ENCODE measurements around the gene FLT3.

FLT3 gene

GRCh38 chr13:28056426-28056825 lies 44.0 kb downstream of the FLT3 start:
- Histone ChIP-seq H3K4me3 (replicated peaks; ENCODE audit: low read depth, low read length) (no peak overlapping the region), H3K27me3 (replicated peaks; ENCODE audit: control insufficient read depth, insufficient read depth, low read length) (no peaks in the 10 kb centered on the region), H3K36me3 (ENCODE audit: control insufficient read depth, insufficient read depth, low read length) (no peaks in the 10 kb centered on the region)
- no peak for TF ChIP-seq CTCF (IDR thresholded peaks at IDR 0.05; ENCODE audit: insufficient read depth, low read length, poor library complexity, severe bottlenecking)
- no peak for DNase-seq (ENCODE audit: extremely low read depth, insufficient read length)

DNA sequence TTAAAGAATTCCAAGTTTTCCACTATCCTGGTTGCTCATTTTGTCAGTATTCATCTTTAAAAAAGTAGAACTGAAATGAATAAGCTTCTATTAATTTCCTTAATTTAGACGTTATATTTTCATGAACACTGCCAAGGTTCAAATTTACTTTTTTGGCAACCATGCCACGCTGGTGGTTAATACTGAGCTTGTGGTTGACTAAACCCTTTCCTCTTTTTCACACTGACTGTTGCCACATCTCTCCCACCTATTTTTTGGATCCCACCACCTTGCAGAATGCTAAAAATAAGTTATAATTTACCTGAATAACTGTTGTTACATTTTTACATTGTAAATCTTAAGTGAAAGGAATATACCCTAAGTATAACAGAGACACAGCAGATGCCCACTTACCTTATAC lies 45.0 kb downstream of the FLT3 start:
- no peak for TF ChIP-seq CTCF (IDR thresholded peaks at IDR 0.05; ENCODE audit: insufficient read depth, low read length, poor library complexity, severe bottlenecking)
- H3K36me3 ChIP-seq (ENCODE audit: control insufficient read depth, insufficient read depth, low read length) = no peaks in the 10 kb centered on the region
- H3K4me3 ChIP-seq (replicated peaks; ENCODE audit: low read depth, low read length) = no peak overlapping the region
- no peak for DNase-seq (ENCODE audit: extremely low read depth, insufficient read length)
- H3K27me3 ChIP-seq (replicated peaks; ENCODE audit: control insufficient read depth, insufficient read depth, low read length) = no peaks in the 10 kb centered on the region

DNA sequence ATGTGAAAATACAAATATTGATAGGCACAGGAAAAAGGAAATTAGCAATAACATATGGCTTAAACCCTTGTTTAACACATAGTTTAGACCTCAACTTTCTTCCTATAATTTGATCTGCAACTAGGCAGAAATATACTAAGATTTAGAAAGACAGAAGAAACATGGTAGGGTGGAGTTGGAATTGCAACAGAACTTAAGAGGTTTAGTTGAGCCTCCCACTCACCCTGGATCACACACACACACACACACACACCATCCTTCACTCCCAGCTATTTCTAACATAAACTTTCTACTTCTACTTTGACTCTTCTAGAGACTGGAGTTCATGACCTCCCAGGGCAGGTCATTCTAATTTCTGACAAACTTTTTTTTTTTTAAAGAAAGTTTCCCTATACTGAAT lies 47.4 kb downstream of the FLT3 start:
- H3K27me3 ChIP-seq (replicated peaks; ENCODE audit: control insufficient read depth, insufficient read depth, low read length) = no peaks in the 10 kb centered on the region

DNA sequence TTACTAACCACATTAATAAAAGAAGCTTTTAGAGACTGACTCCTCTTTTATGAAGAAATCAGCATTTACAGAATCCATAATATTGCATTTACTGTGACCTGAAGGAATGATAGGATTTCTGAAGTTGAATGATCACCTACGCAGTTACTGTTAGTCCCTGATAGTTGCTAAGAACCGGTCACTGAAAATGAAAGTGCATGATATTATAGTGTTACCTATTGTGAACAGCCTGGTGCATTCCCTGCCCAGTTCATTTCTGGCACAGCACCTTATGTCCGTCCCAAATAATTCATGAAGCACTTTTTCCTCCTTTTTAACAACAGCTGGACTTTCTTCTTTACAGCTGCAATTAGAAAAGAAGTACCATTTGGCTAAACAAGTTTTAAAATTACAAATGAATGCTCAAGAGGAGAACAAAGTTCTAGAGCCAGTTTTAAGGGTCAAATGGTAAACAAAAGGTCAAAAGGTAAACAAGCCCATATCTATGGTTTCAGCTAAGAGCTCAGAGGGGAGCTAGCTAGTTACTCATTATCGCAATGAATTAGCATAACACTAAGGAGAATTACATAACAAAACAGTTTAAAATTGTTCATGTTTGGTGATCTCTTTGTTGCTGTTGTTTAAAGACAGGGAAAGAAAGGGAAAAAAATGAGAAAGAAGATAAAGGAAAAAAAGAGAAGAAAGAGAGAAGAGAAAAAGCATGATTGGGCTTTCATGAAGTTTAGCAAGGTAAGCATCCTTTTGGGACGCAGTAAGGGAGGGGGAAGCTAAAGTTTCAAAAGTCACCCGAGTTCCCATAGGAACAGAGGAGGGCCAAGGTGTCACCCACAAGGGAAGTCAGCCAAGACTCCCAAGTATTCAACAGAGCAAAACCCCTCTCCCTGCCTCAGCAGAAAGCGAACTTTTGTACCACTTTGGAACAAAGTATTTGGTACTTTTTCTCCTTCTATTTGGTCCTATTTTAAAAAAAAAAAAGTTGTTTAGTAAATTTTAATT lies 50.2 kb downstream of the FLT3 start:
- no peaks in the 10 kb centered on the region for H3K27me3 ChIP-seq (replicated peaks; ENCODE audit: control insufficient read depth, insufficient read depth, low read length)
- no peak for DNase-seq (ENCODE audit: extremely low read depth, insufficient read length)
- TF ChIP-seq CTCF (IDR thresholded peaks at IDR 0.05; ENCODE audit: insufficient read depth, low read length, poor library complexity, severe bottlenecking) = no peak
- H3K4me3 ChIP-seq (replicated peaks; ENCODE audit: low read depth, low read length) = no peak overlapping the region; the same call in 1 of the 2 replicates
- H3K36me3 ChIP-seq (ENCODE audit: control insufficient read depth, insufficient read depth, low read length) = no peaks in the 10 kb centered on the region

More for the DNA sequence above, 47.4 kb downstream of the FLT3 start:
- DNase-seq (ENCODE audit: extremely low read depth, insufficient read length) = no peak
- Histone ChIP-seq H3K4me3 (replicated peaks; ENCODE audit: low read depth, low read length) (no peak overlapping the region), H3K36me3 (ENCODE audit: control insufficient read depth, insufficient read depth, low read length) (no peaks in the 10 kb centered on the region)
- TF ChIP-seq CTCF (IDR thresholded peaks at IDR 0.05; ENCODE audit: insufficient read depth, low read length, poor library complexity, severe bottlenecking) = no peak

DNA sequence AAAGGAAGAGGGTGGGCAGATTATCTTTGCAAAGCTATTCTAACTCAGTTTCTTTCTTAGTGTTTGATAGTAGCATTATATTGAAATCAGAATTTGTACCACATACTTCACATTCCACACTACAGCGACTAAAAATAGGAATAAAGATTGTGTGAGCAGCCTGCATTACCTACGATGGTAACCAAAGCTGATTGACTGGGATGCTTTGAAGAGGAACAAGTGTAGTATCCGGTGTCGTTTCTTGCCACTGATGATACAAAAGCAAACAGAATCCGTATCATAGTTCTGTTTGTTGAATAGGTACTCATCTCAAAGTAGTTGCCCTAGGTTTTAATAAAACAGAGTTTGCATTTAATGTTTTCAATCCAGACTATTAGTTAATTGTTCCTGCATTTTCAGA lies 51.2 kb downstream of the FLT3 start:
- no peak for TF ChIP-seq CTCF (IDR thresholded peaks at IDR 0.05; ENCODE audit: insufficient read depth, low read length, poor library complexity, severe bottlenecking)
- H3K27me3 ChIP-seq (replicated peaks; ENCODE audit: control insufficient read depth, insufficient read depth, low read length) = no peaks in the 10 kb centered on the region
- DNase-seq (ENCODE audit: extremely low read depth, insufficient read length) = no peak
- H3K4me3 ChIP-seq (replicated peaks; ENCODE audit: low read depth, low read length) = peak overlapping the region; percentile 4; the same call in 1 of the 2 replicates
- H3K36me3 ChIP-seq (ENCODE audit: control insufficient read depth, insufficient read depth, low read length) = no peaks in the 10 kb centered on the region

All from GM06990 (cell line).